Keratinocyte (primary cell): Measurements from ENCODE around the gene ATP8B1.

ENCODE experiments used
- CTCF ChIP-seq, 3 experiments: IDR thresholded peaks in 1 of 3; conservative IDR thresholded peaks in 1 of 3; optimal IDR thresholded peaks in 1 of 3; 2 replicates in 2 of 3; 3 replicates in 1 of 3; pipeline versions ENCODE3 to v1.5.1; 2011; ENCODE audit warnings: low read length in 3 of 3, mild to moderate bottlenecking in 3 of 3, moderate library complexity in 2 of 3, control low read depth in 1 of 3, inconsistent platforms in 1 of 3; ENCODE audit not compliant: insufficient read depth in 2 of 3; ENCODE audit errors: extremely low read depth in 1 of 3
- EZH2 ChIP-seq: IDR thresholded peaks from one replicate; pipeline ENCODE4 v1.6.1; 2012; ENCODE audit warnings: inconsistent platforms, mild to moderate bottlenecking, low read length, moderate library complexity

GRCh38 chr18:57846258-57846657 is 43.1 kb upstream of the ATP8B1 start:
- no peak for TF ChIP-seq EZH2
- TF ChIP-seq CTCF (optimal IDR thresholded peaks at IDR 0.05 in 1 of 3, IDR thresholded peaks at IDR 0.05 in 1 of 3, conservative IDR thresholded peaks at IDR 0.05 in 1 of 3; ENCODE audit: extremely low read depth in 1 of 3, insufficient read depth in 2 of 3, low read length in 3 of 3) = no peak
